ENCODE results near the gene COLGALT1. TPM values are rescaled to one million over a fixed set of nuclear protein-coding genes. Genes with fewer than 3 reads are reported as not detected.
"Not testable (repeated sequence)": the region's sequence is repeated elsewhere in the genome, so short reads cannot be mapped to it uniquely, and the experiment has no call there.

The COLGALT1 gene
- total RNA-seq, result 55.4 and 61.3 TPM in 2 replicates
- 54.9 and 58.9 TPM in 2 replicates for polyA plus RNA-seq

GRCh38 chr19:17555480-17555928 is at the start of gene COLGALT1:
COLGALT1 (plus strand) TSS chr19:17555649; CDS start chr19:17555714, 65 bp downstream.
- WGBS (ENCODE audit: low lambda C conversion rate, missing lambda C conversion rate), result 2% methylated on average over 61 of the region's 64 CpGs

GRCh38 chr19:17506745-17507144 is 48.7 kb upstream of the COLGALT1 start:
- TF ChIP-seq EZH2 (IDR thresholded peaks at IDR 0.05; ENCODE audit: borderline replicate concordance) (no peak), CTCF (IDR thresholded peaks at IDR 0.05; ENCODE audit: poor library complexity) (no peak)
- Histone ChIP-seq H3K27ac (no peak overlapping the region), H2AFZ (no peak overlapping the region), H3K4me3 (no peak overlapping the region), H4K20me1 (ENCODE audit: insufficient read depth, poor library complexity, severe bottlenecking) (no peaks in the 10 kb centered on the region), H3K36me3 (replicated peaks; ENCODE audit: insufficient read depth, low read depth) (no peaks in the 10 kb centered on the region), H3K9me3 (ENCODE audit: low read depth) (no peaks in the 10 kb centered on the region), H3K4me2 (no peak overlapping the region), H3K4me1 (ENCODE audit: insufficient read depth) (peaks cover 5% of the 10 kb centered on the region), H3K27me3 (no peaks in the 10 kb centered on the region), H3K9me2 (replicated peaks; ENCODE audit: insufficient read depth) (no peaks in the 10 kb centered on the region), H3K79me2 (peaks cover 32% of the 10 kb centered on the region)
- DNase-seq (ENCODE audit: low spot score), result no peak
- WGBS (ENCODE audit: low lambda C conversion rate, missing lambda C conversion rate), result 92% methylated on average over 9 of the region's 9 CpGs

More at GRCh38 chr19:17555480-17555928, at the start of gene COLGALT1:
- no peaks in the 10 kb centered on the region for H3K36me3 ChIP-seq (replicated peaks; ENCODE audit: insufficient read depth, low read depth)
- no peaks in the 10 kb centered on the region for H3K27me3 ChIP-seq
- no peaks in the 10 kb centered on the region for H3K9me2 ChIP-seq (replicated peaks; ENCODE audit: insufficient read depth)
- peak; percentile 100 for DNase-seq (ENCODE audit: low spot score)
- no peaks in the 10 kb centered on the region for H4K20me1 ChIP-seq (ENCODE audit: insufficient read depth, poor library complexity, severe bottlenecking)
- H2AFZ ChIP-seq, result peak within 1 kb of the TSS; percentile 91
- H3K4me1 ChIP-seq (ENCODE audit: insufficient read depth), result no peaks in the 10 kb centered on the region
- no peaks in the 10 kb centered on the region for H3K9me3 ChIP-seq (ENCODE audit: low read depth)
- H3K4me2 ChIP-seq, result peak within 1 kb of the TSS; percentile 98
- H3K4me3 ChIP-seq, result peak within 1 kb of the TSS; percentile 87
- H3K27ac ChIP-seq, result peak within 1 kb of the TSS; percentile 94
- TF ChIP-seq CTCF (IDR thresholded peaks at IDR 0.05; ENCODE audit: poor library complexity) (no peak), EZH2phosphoT487 (IDR thresholded peaks at IDR 0.05; ENCODE audit: low read depth, severe bottlenecking, unreplicated experiment) (no peak), EZH2 (IDR thresholded peaks at IDR 0.05; ENCODE audit: borderline replicate concordance) (no peak)
- peaks cover 14% of the 10 kb centered on the region for H3K79me2 ChIP-seq

DNA sequence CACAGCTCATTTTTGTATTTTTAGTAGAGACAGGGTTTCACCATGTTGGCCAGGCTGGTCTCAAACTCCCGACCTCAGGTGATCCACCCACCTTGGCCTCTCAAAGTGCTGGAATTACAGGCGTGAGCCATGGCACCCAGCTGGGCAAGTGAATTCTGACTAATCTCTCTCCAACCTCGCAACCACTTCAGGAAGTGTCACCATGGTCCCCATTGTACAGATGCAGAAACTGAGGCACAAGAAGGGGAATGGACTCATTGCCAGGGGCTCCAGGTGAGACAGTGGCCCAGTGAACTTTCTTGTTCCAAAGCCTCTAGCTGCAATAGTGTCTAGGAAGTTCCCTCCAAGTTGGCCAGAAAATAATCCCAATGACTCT is 46.9 kb upstream of the COLGALT1 start:
- not testable (repeated sequence) for H3K9me2 ChIP-seq (replicated peaks; ENCODE audit: insufficient read depth); H2AFZ ChIP-seq; DNase-seq (ENCODE audit: low spot score); H3K4me2 ChIP-seq; H3K36me3 ChIP-seq (replicated peaks; ENCODE audit: insufficient read depth, low read depth); H3K4me3 ChIP-seq; H3K9me3 ChIP-seq (ENCODE audit: low read depth); H3K27me3 ChIP-seq; H4K20me1 ChIP-seq (ENCODE audit: insufficient read depth, poor library complexity, severe bottlenecking)
- WGBS (ENCODE audit: low lambda C conversion rate, missing lambda C conversion rate), result 100% methylated on average over 2 of the region's 3 CpGs
- peaks cover 45% of the 10 kb centered on the region for H3K79me2 ChIP-seq
- peaks cover 12% of the 10 kb centered on the region for H3K4me1 ChIP-seq (ENCODE audit: insufficient read depth)
- peak overlapping the region; percentile 79 for H3K27ac ChIP-seq

- Histone ChIP-seq H3K9me3 (ENCODE audit: low read depth) (no peaks in the 10 kb centered on the region), H3K4me3 (peak overlapping the region; percentile 38), H3K9me2 (replicated peaks; ENCODE audit: insufficient read depth) (no peaks in the 10 kb centered on the region), H3K27me3 (no peaks in the 10 kb centered on the region), H3K36me3 (replicated peaks; ENCODE audit: insufficient read depth, low read depth) (no peaks in the 10 kb centered on the region), H3K79me2 (peaks cover 47% of the 10 kb centered on the region), H4K20me1 (ENCODE audit: insufficient read depth, poor library complexity, severe bottlenecking) (no peaks in the 10 kb centered on the region), H2AFZ (peak overlapping the region; percentile 50), H3K4me2 (peak overlapping the region; percentile 96), H3K4me1 (ENCODE audit: insufficient read depth) (peaks cover 12% of the 10 kb centered on the region), H3K27ac (peak overlapping the region; percentile 98)
- no peak for TF ChIP-seq EZH2 (IDR thresholded peaks at IDR 0.05; ENCODE audit: borderline replicate concordance)
- TF ChIP-seq EZH2phosphoT487 (IDR thresholded peaks at IDR 0.05; ENCODE audit: low read depth, severe bottlenecking, unreplicated experiment), result no peak
- no peak for TF ChIP-seq CTCF (IDR thresholded peaks at IDR 0.05; ENCODE audit: poor library complexity)
- 78% methylated on average over 13 of the region's 13 CpGs for WGBS (ENCODE audit: low lambda C conversion rate, missing lambda C conversion rate)
- no peak for DNase-seq (ENCODE audit: low spot score)
These were observed 45.0 kb upstream of the COLGALT1 start for GRCh38 chr19:17510220-17510993.
